A549 (cell line): ENCODE data around the gene MGME1. TPM values are rescaled to one million over a fixed set of nuclear protein-coding genes. Genes with fewer than 3 reads are reported as not detected.

Experiments used
- ATAC-seq, 2 experiments: fragments of 200-7000 bp in 1 of 2; fragments of >200 bp in 1 of 2; cut with Nextera tagmentation in 1 of 2; cut with Tn5 transposase in 1 of 2; 3 replicates each; pipeline versions ENCODE4 v1.8.0 to v1.9.1; 2018 to 2020; ENCODE audit warnings: mild to moderate bottlenecking in 1 of 2, moderate library complexity in 1 of 2
- CTCF ChIA-PET: fragments of 300-600 bp; sonication (Branson Sonifier 250); formaldehyde crosslinking; extraction: SDS; loops from one replicate; lab custom pipeline; 2021; ENCODE audit warnings: antibody characterized with exemption, inconsistent platforms; lab: Yijun Ruan, JAX
- POLR2A ChIA-PET: fragments of 350-600 bp; formaldehyde crosslinking; extraction: SDS; loops from one replicate; lab custom pipeline; 2021; ENCODE audit warnings: antibody characterized with exemption, inconsistent platforms; lab: Yijun Ruan, JAX
- DNase-seq, 2 experiments: peaks; one replicate each; pipeline versions ENCODE4 v3.0.0 to v3.0.0-alpha.2; 2011 to 2016; ENCODE audit warnings: low read depth in 1 of 2, low spot score in 1 of 2
- FAIRE-seq: peaks from 2 replicates; lab custom pipeline; 2011; peaks lifted over from hg19 to GRCh38; lab: Jason Lieb, UNC
- H3K27ac ChIP-seq, 2 experiments: fragments of >200 bp; sonication (Bioruptor Twin); formaldehyde crosslinking; 3 replicates each; pipeline ENCODE4 v1.5.1; 2016 to 2017
- H3K4me1 ChIP-seq: fragments of >200 bp; sonication (Bioruptor Twin); formaldehyde crosslinking; 3 replicates; pipeline ENCODE4 v1.6.1; 2016
- H3K4me2 ChIP-seq: fragments of >200 bp; sonication (Bioruptor Twin); formaldehyde crosslinking; 3 replicates; pipeline ENCODE4 v1.6.1; 2016
- H3K4me3 ChIP-seq: fragments of >200 bp; sonication (Bioruptor Twin); formaldehyde crosslinking; 3 replicates; pipeline ENCODE4 v1.5.1; 2016
- H3K9me3 ChIP-seq: fragments of >200 bp; sonication (Bioruptor Twin); formaldehyde crosslinking; 3 replicates; pipeline ENCODE4 v1.6.1; 2016
- CBX8 ChIP-seq: fragments of 200-600 bp; sonication (generic); IDR thresholded peaks from 2 replicates; pipeline ENCODE4 v1.6.1; 2016
- CEBPB ChIP-seq, 2 experiments: fragments of >200 bp in 1 of 2; sonication (Bioruptor Twin) in 1 of 2; formaldehyde crosslinking in 1 of 2; IDR thresholded peaks; 2 replicates each; pipeline ENCODE4 v1.6.1; 2012 to 2016
- CTCF ChIP-seq: fragments of >200 bp; sonication (Bioruptor Twin); formaldehyde crosslinking; IDR thresholded peaks from 3 replicates; pipeline ENCODE4 v1.5.1; 2016
- EHF ChIP-seq: fragments of 250-450 bp; sonication (Bioruptor Pico); IDR thresholded peaks from 2 replicates; pipeline ENCODE4 v1.5.0; 2020; ENCODE audit warnings: mild to moderate bottlenecking
- EHMT2 ChIP-seq: fragments of 200-600 bp; sonication (generic); IDR thresholded peaks from 2 replicates; pipeline ENCODE4 v1.6.1; 2016; ENCODE audit warnings: antibody characterized with exemption, low read depth, mild to moderate bottlenecking, moderate library complexity
- ESRRA ChIP-seq: fragments of 150-350 bp; IDR thresholded peaks from 2 replicates; pipeline ENCODE4 v1.6.1; 2014; ENCODE audit warnings: mild to moderate bottlenecking, low read length, borderline replicate concordance
- FOSL2 ChIP-seq, 2 experiments: fragments of 450-650 bp in 1 of 2; fragments of >200 bp in 1 of 2; sonication (Bioruptor Twin) in 1 of 2; formaldehyde crosslinking; IDR thresholded peaks; 2 replicates each; pipeline versions ENCODE4 v1.5.0 to v1.6.1; 2016 to 2020; ENCODE audit warnings: mild to moderate bottlenecking in 1 of 2, moderate library complexity in 1 of 2
- FOXS1 ChIP-seq: fragments of 250-450 bp; sonication (Bioruptor Pico); IDR thresholded peaks from 2 replicates; pipeline ENCODE4 v1.5.0; 2020; ENCODE audit warnings: mild to moderate bottlenecking, moderate library complexity
- HEYL ChIP-seq: fragments of 250-450 bp; sonication (Bioruptor Pico); IDR thresholded peaks from 2 replicates; pipeline ENCODE4 v1.8.0; 2021; ENCODE audit warnings: mild to moderate bottlenecking, moderate library complexity
- HOXB5 ChIP-seq: fragments of 250-450 bp; sonication (Bioruptor Pico); IDR thresholded peaks from 2 replicates; pipeline ENCODE4 v1.5.0; 2020; ENCODE audit warnings: mild to moderate bottlenecking, moderate library complexity
- JUN ChIP-seq, 2 experiments: fragments of >200 bp; sonication (Bioruptor Twin); formaldehyde crosslinking; IDR thresholded peaks; 2 replicates in 1 of 2; 3 replicates in 1 of 2; pipeline ENCODE4 v1.6.1; 2016 to 2017
- MAFK ChIP-seq: fragments of 450-650 bp; IDR thresholded peaks from 2 replicates; pipeline ENCODE4 v1.6.1; 2014; ENCODE audit not compliant: partially characterized antibody
- RARB ChIP-seq: fragments of 250-450 bp; sonication (Bioruptor Pico); IDR thresholded peaks from 2 replicates; pipeline ENCODE4 v1.8.0; 2021; ENCODE audit warnings: mild to moderate bottlenecking, moderate library complexity
- RNF2 ChIP-seq: fragments of 200-600 bp; sonication (generic); IDR thresholded peaks from 2 replicates; pipeline ENCODE4 v1.6.1; 2016; ENCODE audit warnings: low read depth, mild to moderate bottlenecking, antibody characterized with exemption, moderate library complexity, borderline replicate concordance
- SMC3 ChIP-seq: fragments of >200 bp; sonication (Bioruptor Twin); formaldehyde crosslinking; IDR thresholded peaks from 3 replicates; pipeline ENCODE4 v1.6.1; 2018; ENCODE audit warnings: inconsistent platforms
- TP53 ChIP-seq: fragments of 250-450 bp; sonication (Bioruptor Pico); IDR thresholded peaks from 2 replicates; pipeline ENCODE4 v1.5.0; 2021; ENCODE audit warnings: mild to moderate bottlenecking, moderate library complexity
- WGBS: methylation state at CpG from one replicate; pipeline ENCODE4 v1.1.6; 2017; ENCODE audit errors: missing lambda C conversion rate; 5-methylcytosine and 5-hydroxymethylcytosine counted together
- polyA plus RNA-seq, 4 experiments: library from polyadenylated mRNA; depleted of rRNA in 3 of 4; stranded (reverse); fragments of >200 nt; fragmentation: RNase III in 1 of 4; extraction: RNeasy Plus Mini Kit Qiagen cat#74134 plus additional on column Dnase treatment in 1 of 4; gene quantifications; 2 replicates in 3 of 4; 3 replicates in 1 of 4; pipeline ENCODE4 v1.2.3, GENCODE V29; 2011 to 2017
- TF ChIP-seq, protein P1 (sequence below): IDR thresholded peaks from 2 replicates; pipeline ENCODE4 v1.6.1; 2012
- TF ChIP-seq, protein P2 (sequence below): fragments of 200-600 bp; sonication (generic); IDR thresholded peaks from 2 replicates; pipeline ENCODE4 v1.6.1; 2016; ENCODE audit warnings: antibody characterized with exemption, mild to moderate bottlenecking, moderate library complexity
- TF ChIP-seq, protein P3 (sequence below): IDR thresholded peaks from 2 replicates; pipeline ENCODE4 v1.6.1; 2012; ENCODE audit warnings: low read depth, borderline replicate concordance

Gene MGME1
- polyA plus RNA-seq, 2 of the 4 experiments (the other 2 are of a cell fraction) = 46.6 to 47.9 TPM

- FAIRE-seq (peak; percentile 13), ATAC-seq (no peak), DNase-seq (no peak)
- ChIA-PET POLR2A (no interaction called here), CTCF (interaction anchor here (1.0 kb wide), 1 partner anchor 12 kb away, joined by 7 read pairs; no protein-coding TSS in a partner anchor)
- no peak overlapping the region for H3K4me2 ChIP-seq
- no peak overlapping the region for H3K27ac ChIP-seq
- no peaks in the 10 kb centered on the region; the same call in 1 of the 3 replicates for H3K4me1 ChIP-seq
- 84% methylated on average over 2 of the region's 2 CpGs for WGBS
- TF ChIP-seq MAFK = peak; percentile 90
- TF ChIP-seq, protein P1, sequence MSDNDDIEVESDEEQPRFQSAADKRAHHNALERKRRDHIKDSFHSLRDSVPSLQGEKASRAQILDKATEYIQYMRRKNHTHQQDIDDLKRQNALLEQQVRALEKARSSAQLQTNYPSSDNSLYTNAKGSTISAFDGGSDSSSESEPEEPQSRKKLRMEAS = no peak
- H3K9me3 ChIP-seq = no peaks in the 10 kb centered on the region
- no peak overlapping the region for H3K4me3 ChIP-seq
Measured at GRCh38 chr20:17951323-17951722, 17.5 kb upstream of the MGME1 start.

DNA sequence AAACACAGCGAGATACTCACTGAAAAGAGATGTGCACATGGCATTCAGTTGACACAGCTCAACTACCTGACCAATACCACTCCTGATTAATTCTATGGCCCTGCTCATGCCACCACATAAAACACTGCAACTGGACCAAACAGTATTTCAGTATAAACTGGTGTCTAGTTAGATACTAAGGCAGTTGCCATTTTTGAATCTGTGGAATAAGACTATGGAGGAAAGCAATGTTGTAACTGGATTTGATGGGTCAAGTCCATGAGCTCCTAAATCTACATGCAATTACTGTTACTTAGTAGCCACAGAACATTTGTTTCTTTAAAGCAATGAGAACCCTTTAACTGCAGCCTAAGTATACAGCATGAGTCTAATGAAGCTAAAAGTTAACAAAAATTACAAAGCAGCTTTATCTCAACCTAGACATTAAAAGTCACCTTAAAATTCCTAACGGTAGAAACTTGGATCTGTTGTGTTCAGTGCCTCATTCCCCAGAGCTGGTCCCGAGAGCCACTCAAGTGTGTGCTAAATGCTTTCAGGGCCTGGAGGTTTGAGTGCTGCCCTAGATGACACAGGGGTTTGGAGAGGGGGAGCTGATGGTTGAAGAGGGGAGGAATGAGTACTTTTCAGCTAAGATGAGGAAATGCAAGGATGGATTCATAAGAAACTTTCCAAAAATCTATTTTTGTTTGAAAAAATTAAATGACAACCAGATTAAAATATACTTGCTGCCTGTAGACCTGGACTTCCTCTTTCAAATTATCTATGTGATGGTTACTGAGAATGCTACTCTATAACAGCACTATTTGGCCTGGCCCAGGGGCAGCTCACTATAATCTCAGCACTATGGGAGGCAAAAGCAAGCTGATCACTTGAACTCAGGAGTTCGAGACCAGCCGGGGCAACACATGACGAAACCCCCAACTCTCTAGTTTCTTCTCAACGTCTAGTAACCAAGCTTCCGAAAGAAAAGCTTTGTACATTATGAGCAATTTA is 15.8 kb upstream of the MGME1 start:
- WGBS = 95% methylated on average over 8 of the region's 8 CpGs
- Histone ChIP-seq H3K27ac (no peak overlapping the region), H3K9me3 (no peaks in the 10 kb centered on the region), H3K4me2 (no peak overlapping the region), H3K4me1 (peaks cover 10% of the 10 kb centered on the region), H3K4me3 (no peak overlapping the region)
- CTCF ChIA-PET = interaction anchor here (0.6 to 4.3 kb wide), 6 partner anchors 9 to 382 kb away, joined by 3 to 24 read pairs (median 3); no protein-coding TSS in a partner anchor
- no peak for ATAC-seq
- FAIRE-seq = peak; percentile 61
- no peak for DNase-seq
- TF ChIP-seq, protein P2, sequence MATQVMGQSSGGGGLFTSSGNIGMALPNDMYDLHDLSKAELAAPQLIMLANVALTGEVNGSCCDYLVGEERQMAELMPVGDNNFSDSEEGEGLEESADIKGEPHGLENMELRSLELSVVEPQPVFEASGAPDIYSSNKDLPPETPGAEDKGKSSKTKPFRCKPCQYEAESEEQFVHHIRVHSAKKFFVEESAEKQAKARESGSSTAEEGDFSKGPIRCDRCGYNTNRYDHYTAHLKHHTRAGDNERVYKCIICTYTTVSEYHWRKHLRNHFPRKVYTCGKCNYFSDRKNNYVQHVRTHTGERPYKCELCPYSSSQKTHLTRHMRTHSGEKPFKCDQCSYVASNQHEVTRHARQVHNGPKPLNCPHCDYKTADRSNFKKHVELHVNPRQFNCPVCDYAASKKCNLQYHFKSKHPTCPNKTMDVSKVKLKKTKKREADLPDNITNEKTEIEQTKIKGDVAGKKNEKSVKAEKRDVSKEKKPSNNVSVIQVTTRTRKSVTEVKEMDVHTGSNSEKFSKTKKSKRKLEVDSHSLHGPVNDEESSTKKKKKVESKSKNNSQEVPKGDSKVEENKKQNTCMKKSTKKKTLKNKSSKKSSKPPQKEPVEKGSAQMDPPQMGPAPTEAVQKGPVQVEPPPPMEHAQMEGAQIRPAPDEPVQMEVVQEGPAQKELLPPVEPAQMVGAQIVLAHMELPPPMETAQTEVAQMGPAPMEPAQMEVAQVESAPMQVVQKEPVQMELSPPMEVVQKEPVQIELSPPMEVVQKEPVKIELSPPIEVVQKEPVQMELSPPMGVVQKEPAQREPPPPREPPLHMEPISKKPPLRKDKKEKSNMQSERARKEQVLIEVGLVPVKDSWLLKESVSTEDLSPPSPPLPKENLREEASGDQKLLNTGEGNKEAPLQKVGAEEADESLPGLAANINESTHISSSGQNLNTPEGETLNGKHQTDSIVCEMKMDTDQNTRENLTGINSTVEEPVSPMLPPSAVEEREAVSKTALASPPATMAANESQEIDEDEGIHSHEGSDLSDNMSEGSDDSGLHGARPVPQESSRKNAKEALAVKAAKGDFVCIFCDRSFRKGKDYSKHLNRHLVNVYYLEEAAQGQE = no peak
- TF ChIP-seq TP53 (CRISPR knock-in tag) (no peak), JUN (IDR thresholded peaks at IDR 0.05) (no peak), HOXB5 (CRISPR knock-in tag) (no peak), CEBPB (IDR thresholded peaks at IDR 0.05) (no peak), MAFK (no peak), RNF2 (no peak), FOSL2 (IDR thresholded peaks at IDR 0.05) (no peak), FOSL2 (CRISPR knock-in tag; IDR thresholded peaks at IDR 0.05) (no peak), SMC3 (no peak), FOXS1 (CRISPR knock-in tag) (no peak), ESRRA (no peak), EHMT2 (no peak), CTCF (no peak), HEYL (CRISPR knock-in tag) (no peak), EHF (no peak), CBX8 (no peak), RARB (CRISPR knock-in tag) (no peak)
- TF ChIP-seq, protein P1 = no peak
- TF ChIP-seq, protein P3, sequence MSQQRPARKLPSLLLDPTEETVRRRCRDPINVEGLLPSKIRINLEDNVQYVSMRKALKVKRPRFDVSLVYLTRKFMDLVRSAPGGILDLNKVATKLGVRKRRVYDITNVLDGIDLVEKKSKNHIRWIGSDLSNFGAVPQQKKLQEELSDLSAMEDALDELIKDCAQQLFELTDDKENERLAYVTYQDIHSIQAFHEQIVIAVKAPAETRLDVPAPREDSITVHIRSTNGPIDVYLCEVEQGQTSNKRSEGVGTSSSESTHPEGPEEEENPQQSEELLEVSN = no peak
- POLR2A ChIA-PET = interaction anchor here (0.7 kb wide), 1 partner anchor 271 kb away, joined by 3 read pairs; no protein-coding TSS in a partner anchor
